Measurements from ENCODE around the gene ALDOC. TPM values are rescaled to one million over a fixed set of nuclear protein-coding genes. Genes with fewer than 3 reads are reported as not detected.

The ALDOC gene
- total RNA-seq, 1 donor, result 28.9 TPM

- H3K4me3 ChIP-seq (ENCODE audit: low read depth, low read length), result peak within 1 kb of the TSS; percentile 87
- peak; percentile 90 for DNase-seq (ENCODE audit: low read depth)
- TF ChIP-seq CTCF (IDR thresholded peaks at IDR 0.05; ENCODE audit: insufficient read depth, low read depth, low read length), result no peak
Measured at GRCh38 chr17:28571361-28572122, 5.2 kb downstream of the ALDOC start, which contains the start of gene PIGS. Gene PIGS (minus strand): TSS chr17:28571524. CDS start chr17:28571496, 28 bp downstream.

GRCh38 chr17:28570716-28571360, 5.9 kb downstream of the ALDOC start:
- peak overlapping the region; percentile 87 for H3K4me3 ChIP-seq (ENCODE audit: low read depth, low read length)
- no peak for DNase-seq (ENCODE audit: low read depth)
- no peak for TF ChIP-seq CTCF (IDR thresholded peaks at IDR 0.05; ENCODE audit: insufficient read depth, low read depth, low read length)

GRCh38 chr17:28569446-28569845, 7.2 kb downstream of the ALDOC start:
- TF ChIP-seq CTCF (IDR thresholded peaks at IDR 0.05; ENCODE audit: insufficient read depth, low read depth, low read length), result no peak
- no peak overlapping the region for H3K4me3 ChIP-seq (ENCODE audit: low read depth, low read length)
- no peak for DNase-seq (ENCODE audit: low read depth)

GRCh38 chr17:28567604-28568003, 9.1 kb downstream of the ALDOC start:
- no peak for TF ChIP-seq CTCF (IDR thresholded peaks at IDR 0.05; ENCODE audit: insufficient read depth, low read depth, low read length)

GRCh38 chr17:28563475-28563874, 13.2 kb downstream of the ALDOC start:
- H3K4me3 ChIP-seq (ENCODE audit: low read depth, low read length), result no peak overlapping the region
- no peak for TF ChIP-seq CTCF (IDR thresholded peaks at IDR 0.05; ENCODE audit: insufficient read depth, low read depth, low read length)
- DNase-seq (ENCODE audit: low read depth), result peak; percentile 45

More at GRCh38 chr17:28567604-28568003, 9.1 kb downstream of the ALDOC start:
- no peak overlapping the region for H3K4me3 ChIP-seq (ENCODE audit: low read depth, low read length)
- DNase-seq (ENCODE audit: low read depth), result no peak

- no peak for TF ChIP-seq CTCF (IDR thresholded peaks at IDR 0.05; ENCODE audit: insufficient read depth, low read depth, low read length)
- no peak for DNase-seq (ENCODE audit: low read depth)
- H3K4me3 ChIP-seq (ENCODE audit: low read depth, low read length), result no peak overlapping the region
Measured at GRCh38 chr17:28555022-28555421, 21.7 kb downstream of the ALDOC start.
